ENCODE data around the gene SLCO2B1. TPM values are rescaled to one million over a fixed set of nuclear protein-coding genes. Genes with fewer than 3 reads are reported as not detected.

SLCO2B1 gene
- total and polyA plus RNA-seq, 2 of the 8 experiments (the other 6 are each of a cell fraction or from before 2014, with no cell fraction given), result 0.03 TPM; not detected in 1

DNA sequence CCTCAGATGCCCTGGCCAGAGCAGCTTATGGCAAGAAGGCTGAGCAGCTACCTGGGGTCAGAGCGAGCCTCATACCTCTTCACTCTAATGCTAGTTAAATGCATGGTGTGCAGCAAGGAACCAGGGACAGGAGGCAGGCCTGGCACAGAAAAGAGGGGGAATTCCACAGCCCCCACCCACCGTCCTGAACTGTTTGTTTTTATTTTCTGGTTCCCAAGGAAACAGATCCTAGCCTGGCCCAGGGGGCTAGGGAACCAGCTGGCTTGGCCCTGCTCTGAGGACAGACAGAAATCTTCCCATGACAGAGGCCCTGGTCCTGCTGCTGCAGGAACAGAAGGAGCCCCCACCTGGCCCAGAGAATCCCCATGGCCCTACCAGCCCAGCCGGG is 40.4 kb downstream of the SLCO2B1 start:
- no peak for DNase-seq (ENCODE audit: low read depth in 1 of 2, low spot score in 2 of 2)
- Histone ChIP-seq H3K4me3 (ENCODE audit: extremely low read depth in 1 of 4, insufficient read depth in 2 of 4, low read depth in 3 of 4, low read length in 4 of 4) (no peak overlapping the region), H3K4me1 (replicated peaks in 1 of 4; ENCODE audit: control insufficient read depth in 3 of 4, insufficient read depth in 4 of 4, low read length in 3 of 4) (peaks cover 0 to 6% (median 2%) of the 10 kb centered on the region in 4 experiments; a peak in 2 of 7 replicates), H3K4ac (replicated peaks; ENCODE audit: insufficient read length, low read depth, low read length) (no peak overlapping the region), H2BK5ac (ENCODE audit: low read depth, low read length) (no peak overlapping the region), H3K79me2 (ENCODE audit: control insufficient read depth in 1 of 2, insufficient read depth in 2 of 2, low read length in 2 of 2) (no peaks in the 10 kb centered on the region), H2BK120ac (replicated peaks; ENCODE audit: low read depth, low read length) (no peak overlapping the region), H3K9me3 (ENCODE audit: insufficient read depth in 2 of 2, low read depth in 1 of 2, low read length in 1 of 2) (no peaks in the 10 kb centered on the region), H3K14ac (ENCODE audit: insufficient read length) (no peak overlapping the region), H3K4me2 (ENCODE audit: insufficient read depth in 1 of 2, low read depth in 2 of 2, low read length in 2 of 2) (no peak overlapping the region), H3K23me2 (ENCODE audit: low read depth, low read length) (no peaks in the 10 kb centered on the region), H3K23ac (ENCODE audit: insufficient read length) (no peak overlapping the region), H3K27me3 (replicated peaks in 1 of 4; ENCODE audit: control insufficient read depth in 3 of 4, extremely low read depth in 1 of 4, insufficient read depth in 3 of 4, low read length in 3 of 4) (no peaks in the 10 kb centered on the region; a peak in 1 of 7 replicates), H3K27ac (ENCODE audit: low read depth, low read length) (0 out of 2 replicates have a peak overlapping the region, but pooled peaks have one; percentile 37), H4K8ac (ENCODE audit: extremely low read depth, insufficient read depth, low read length) (no peak overlapping the region), H2BK20ac (ENCODE audit: low read length) (0 out of 2 replicates have a peak overlapping the region, but pooled peaks have one; percentile 48), H3K36me3 (ENCODE audit: control insufficient read depth in 2 of 4, insufficient read depth in 4 of 4, low read length in 3 of 4) (no peaks in the 10 kb centered on the region), H3K56ac (replicated peaks; ENCODE audit: insufficient read length, low read depth, low read length) (no peak overlapping the region), H2BK15ac (ENCODE audit: low read length) (no peak overlapping the region), H4K91ac (replicated peaks; ENCODE audit: insufficient read length, low read length) (peak overlapping the region; percentile 1), H3K9ac (replicated peaks in 1 of 4; ENCODE audit: extremely low read depth in 1 of 4, low read depth in 3 of 4, low read length in 3 of 4) (no peak overlapping the region), H3K79me1 (ENCODE audit: low read depth, low read length) (no peaks in the 10 kb centered on the region), H4K20me1 (replicated peaks in 1 of 2; ENCODE audit: control insufficient read depth in 1 of 2, insufficient read depth in 2 of 2, low read length in 2 of 2) (no peaks in the 10 kb centered on the region), H2BK12ac (ENCODE audit: low read depth, low read length) (peak overlapping the region; percentile 90; the same call in 1 of the 2 replicates), H4K5ac (ENCODE audit: insufficient read length, low read depth, low read length) (no peak overlapping the region), H2AFZ (ENCODE audit: low read length) (no peak overlapping the region), H2AK5ac (ENCODE audit: low read depth, low read length) (no peak overlapping the region), H3K18ac (ENCODE audit: extremely low read depth, low read length) (no peak overlapping the region)
- 73% methylated on average over 3 of the region's 3 CpGs; no CpG with 5 or more reads in 1 of the 2 experiments for WGBS, 2 experiments (ENCODE audit: extremely low coverage in 1 of 2, insufficient coverage in 1 of 2, insufficient read length in 1 of 2, insufficient replicate concordance in 2 of 2, low coverage in 1 of 2, low lambda C conversion rate in 2 of 2, missing lambda C conversion rate in 1 of 2)
- ChIA-PET POLR2A (ENCODE audit: partially characterized antibody) (interaction anchor here (2.4 kb wide), 1 partner anchor 10 kb away, joined by 8 read pairs; no protein-coding TSS in a partner anchor), CTCF (ENCODE audit: partially characterized antibody) (interaction anchor here (0.8 to 5.1 kb wide), 8 partner anchors 14 to 58 kb away, joined by 3 to 44 read pairs (median 4); partner anchors contain the start of gene TPBGL)
- FAIRE-seq, result no peak
- TF ChIP-seq GTF2F1 (IDR thresholded peaks at IDR 0.05; ENCODE audit: borderline replicate concordance, low read depth, low read length) (no peak), EP300 (IDR thresholded peaks at IDR 0.05; ENCODE audit: borderline replicate concordance in 1 of 2, low read depth in 2 of 2, low read length in 2 of 2) (peak in 1 of 2 experiments; percentile 72; a peak in 1 of 3 replicates), EZH2 (IDR thresholded peaks at IDR 0.05; ENCODE audit: low read depth, low read length, severe bottlenecking) (no peak), RXRA (IDR thresholded peaks at IDR 0.05; ENCODE audit: insufficient read depth, low read depth, low read length) (no peak)

All from H1 (cell line).